IMR-90 (cell line): ENCODE data around the gene FHL2. TPM values are rescaled to one million over a fixed set of nuclear protein-coding genes. Genes with fewer than 3 reads are reported as not detected.
A peak's percentile ranks its signal among the peaks of the same experiment; 100 is the strongest.

Experiments used
- ATAC-seq: fragments of 200-7000 bp; cut with Tn5 transposase; 2 replicates; pipeline ENCODE4 v1.9.1; 2020; ENCODE audit warnings: low read depth, mild to moderate bottlenecking, moderate library complexity
- BruUV-seq: library from RNA; stranded (reverse); fragments of 400-500 nt; replicated peaks from 2 replicates; lab custom pipeline; 2021; lab: Mats Ljungman, UMichigan
- CTCF ChIA-PET: fragments of 300-600 bp; formaldehyde crosslinking; extraction: SDS; loops from one replicate; lab custom pipeline; 2021; ENCODE audit warnings: antibody characterized with exemption; lab: Yijun Ruan, JAX
- POLR2A ChIA-PET: fragments of 300-600 bp; sonication (Branson Sonifier 250); formaldehyde crosslinking; loops from one replicate; lab custom pipeline; 2022; ENCODE audit warnings: antibody characterized with exemption; ENCODE audit not compliant: unreplicated experiment; lab: Charles Lee
- DNase-seq: peaks from one replicate; pipeline ENCODE4 v3.0.0; 2013
- H2AFZ ChIP-seq: replicated peaks from 2 replicates; pipeline ENCODE3; 2013; ENCODE audit warnings: low read length, mild to moderate bottlenecking; ENCODE audit not compliant: poor library complexity
- H2AK5ac ChIP-seq: 2 replicates; pipeline ENCODE4 v1.6.1; 2013; ENCODE audit warnings: low read depth, low read length, inconsistent platforms
- H2AK9ac ChIP-seq: replicated peaks from 2 replicates; pipeline ENCODE3; 2013; ENCODE audit warnings: mild to moderate bottlenecking, low read depth, low read length, moderate library complexity; ENCODE audit not compliant: poor library complexity
- H2BK120ac ChIP-seq: 2 replicates; pipeline ENCODE4 v1.6.1; 2013; ENCODE audit warnings: low read depth, low read length, inconsistent platforms
- H2BK15ac ChIP-seq: 3 replicates; pipeline ENCODE4 v1.6.1; 2013; ENCODE audit warnings: low read depth, low read length, inconsistent platforms
- H2BK20ac ChIP-seq: 2 replicates; pipeline ENCODE4 v1.6.1; 2013; ENCODE audit warnings: low read depth, mild to moderate bottlenecking, inconsistent platforms, low read length, moderate library complexity
- H2BK5ac ChIP-seq: 2 replicates; pipeline ENCODE4 v1.6.1; 2013; ENCODE audit warnings: mild to moderate bottlenecking, low read depth, low read length, inconsistent platforms; ENCODE audit not compliant: poor library complexity, severe bottlenecking
- H3K14ac ChIP-seq: replicated peaks from 2 replicates; pipeline ENCODE4 v1.6.1; 2013; ENCODE audit warnings: low read depth, low read length, inconsistent platforms
- H3K18ac ChIP-seq: 2 replicates; pipeline ENCODE4 v1.6.1; 2013; ENCODE audit warnings: low read depth, low read length, control low read depth
- H3K23ac ChIP-seq: 2 replicates; pipeline ENCODE4 v1.6.1; 2013; ENCODE audit warnings: low read depth, low read length, inconsistent platforms
- H3K27ac ChIP-seq: 2 replicates; pipeline ENCODE4 v1.5.1; 2013; ENCODE audit warnings: mild to moderate bottlenecking, control low read depth, low read length; ENCODE audit not compliant: insufficient read depth
- H3K27me3 ChIP-seq: 2 replicates; pipeline ENCODE4 v1.6.1; 2013; ENCODE audit warnings: low read length; ENCODE audit not compliant: control insufficient read depth, insufficient read depth
- H3K36me3 ChIP-seq: 2 replicates; pipeline ENCODE4 v1.6.1; 2013; ENCODE audit warnings: low read length, mixed read lengths; ENCODE audit not compliant: control insufficient read depth, insufficient read depth
- H3K4ac ChIP-seq: 2 replicates; pipeline ENCODE4 v1.6.1; 2013; ENCODE audit warnings: low read depth, low read length, inconsistent platforms
- H3K4me1 ChIP-seq: 2 replicates; pipeline ENCODE4 v1.6.1; 2013; ENCODE audit warnings: low read length, mixed read lengths; ENCODE audit not compliant: control insufficient read depth, insufficient read depth
- H3K4me2 ChIP-seq: 2 replicates; pipeline ENCODE4 v1.6.1; 2013; ENCODE audit warnings: low read depth, mild to moderate bottlenecking, control low read depth, low read length, moderate library complexity
- H3K4me3 ChIP-seq: 2 replicates; pipeline ENCODE4 v1.5.1; 2013; ENCODE audit warnings: low read depth, mild to moderate bottlenecking, control low read depth, low read length, moderate library complexity; ENCODE audit not compliant: insufficient read depth
- H3K56ac ChIP-seq: 2 replicates; pipeline ENCODE4 v1.6.1; 2013; ENCODE audit warnings: low read length, inconsistent platforms; ENCODE audit not compliant: insufficient read depth; ENCODE audit errors: extremely low read depth
- H3K79me1 ChIP-seq, 2 experiments: 2 replicates each; pipeline ENCODE4 v1.6.1; 2013; ENCODE audit warnings: low read length in 2 of 2, inconsistent platforms in 1 of 2, low read depth in 1 of 2
- H3K9ac ChIP-seq: 2 replicates; pipeline ENCODE4 v1.6.1; 2013; ENCODE audit warnings: low read depth, low read length, control low read depth
- H3K9me1 ChIP-seq: 2 replicates; pipeline ENCODE4 v1.6.1; 2013; ENCODE audit warnings: low read length, inconsistent platforms; ENCODE audit not compliant: insufficient read depth
- H3K9me3 ChIP-seq: 2 replicates; pipeline ENCODE4 v1.6.1; 2013; ENCODE audit warnings: low read length; ENCODE audit not compliant: control insufficient read depth, insufficient read depth
- H4K20me1 ChIP-seq: 2 replicates; pipeline ENCODE4 v1.6.1; 2013; ENCODE audit warnings: low read length, inconsistent platforms; ENCODE audit not compliant: insufficient read depth
- H4K5ac ChIP-seq: 2 replicates; pipeline ENCODE4 v1.6.1; 2013; ENCODE audit warnings: mild to moderate bottlenecking, low read depth, low read length, control low read depth
- H4K8ac ChIP-seq, 2 experiments: 2 replicates each; pipeline ENCODE4 v1.6.1; 2013; ENCODE audit warnings: low read depth in 2 of 2, low read length in 2 of 2, control low read depth in 1 of 2, inconsistent platforms in 1 of 2
- H4K91ac ChIP-seq: 2 replicates; pipeline ENCODE4 v1.6.1; 2013; ENCODE audit warnings: low read depth, low read length, inconsistent platforms; ENCODE audit not compliant: insufficient read depth
- CEBPB ChIP-seq: IDR thresholded peaks from 2 replicates; pipeline ENCODE4 v1.6.1; 2012; ENCODE audit warnings: low read depth, low read length, improper control_type of control experiment
- CHD1 ChIP-seq: IDR thresholded peaks from 2 replicates; pipeline ENCODE4 v1.6.1; 2012; ENCODE audit warnings: low read depth, low read length, improper control_type of control experiment
- POLR2A ChIP-seq: IDR thresholded peaks from 2 replicates; pipeline ENCODE4 v1.6.1; 2012; ENCODE audit warnings: mild to moderate bottlenecking, low read depth, low read length
- RAD21 ChIP-seq: IDR thresholded peaks from 2 replicates; pipeline ENCODE4 v1.6.1; 2012; ENCODE audit warnings: low read length, improper control_type of control experiment
- RCOR1 ChIP-seq: IDR thresholded peaks from 2 replicates; pipeline ENCODE4 v1.6.1; 2012; ENCODE audit warnings: mild to moderate bottlenecking, low read length, improper control_type of control experiment; ENCODE audit not compliant: insufficient replicate concordance
- WGBS, 2 experiments: methylation state at CpG; one replicate each; pipeline versions ENCODE4 v1.1.5 to v1.1.7; 2013; ENCODE audit warnings: missing lambda C conversion rate in 2 of 2; ENCODE audit not compliant: insufficient read length in 1 of 2; ENCODE audit errors: extremely low coverage in 2 of 2; 5-methylcytosine and 5-hydroxymethylcytosine counted together
- dilution Hi-C: fragments of 300-500 bp; cut with HindIII; formaldehyde crosslinking; loops from one replicate; pipeline ENCODE4 v1.14.3; 2018; ENCODE audit warnings: low sequenced_read_pairs; ENCODE audit not compliant: unreplicated experiment
- in situ Hi-C: fragments of 300-500 bp; cut with MboI; formaldehyde crosslinking; loops from 3 replicates; pipeline ENCODE4 v1.14.3; 2019; ENCODE audit warnings: low sequenced_read_pairs, inconsistent platforms, mixed read lengths
- intact Hi-C: fragments of 100-400 bp; cut with micrococcal nuclease; formaldehyde crosslinking; loops from 2 replicates; pipeline ENCODE4 v1.10.0; 2022
- polyA plus RNA-seq, 3 experiments: library from polyadenylated mRNA; depleted of rRNA; stranded (reverse); fragments of >200 nt; gene quantifications; 2 replicates each; pipeline ENCODE4 v1.2.3, GENCODE V29; 2012; ENCODE audit warnings: low replicate concordance in 1 of 3
- total RNA-seq: library from RNA; depleted of rRNA; stranded (reverse); fragments of >200 nt; gene quantifications from 2 replicates; pipeline ENCODE4 v1.2.3, GENCODE V29; 2012

Gene FHL2
- total and polyA plus RNA-seq, 2 of the 4 experiments (the other 2 are of a cell fraction), result 464 to 550 TPM

- TF ChIP-seq CEBPB, result no peak
- TF ChIP-seq POLR2A, result no peak
- TF ChIP-seq RCOR1, result no peak
- no peak for TF ChIP-seq RAD21
- no peak for TF ChIP-seq CHD1
- H3K14ac ChIP-seq, result peak overlapping the region; percentile 73
- no peak overlapping the region for H3K4me3 ChIP-seq
- no peaks in the 10 kb centered on the region for H3K27me3 ChIP-seq
- H3K9me1 ChIP-seq, result peaks cover 49% of the 10 kb centered on the region
- peak overlapping the region; percentile 84 for H2BK120ac ChIP-seq
- intact Hi-C loops (no loop called here), in situ Hi-C loops (no loop called here), dilution Hi-C loops (no loop called here)
- H2AK5ac ChIP-seq, result peak overlapping the region; percentile 57
- CTCF ChIA-PET, result no interaction called here
- H2AK9ac ChIP-seq, result peak overlapping the region; percentile 33
- ATAC-seq, result peak; percentile 2; the same call in 1 of the 2 replicates
- no TSS peak for BruUV-seq
- peak overlapping the region; percentile 95 for H4K5ac ChIP-seq
- 67% methylated on average over 3 of the region's 9 CpGs; no CpG with 5 or more reads in 1 of the 2 experiments for WGBS, 2 experiments
- peak overlapping the region; percentile 87 for H3K27ac ChIP-seq
- peak overlapping the region; percentile 31 for H3K9ac ChIP-seq
- H4K91ac ChIP-seq, result peak overlapping the region; percentile 94
- POLR2A ChIA-PET, result interaction anchor here (0.5 kb wide), 1 partner anchor 140 kb away, joined by 6 read pairs; no protein-coding TSS in a partner anchor
- peak overlapping the region; percentile 95 for H3K4ac ChIP-seq
- no peaks in the 10 kb centered on the region for H3K9me3 ChIP-seq
- peaks cover 80% of the 10 kb centered on the region for H3K36me3 ChIP-seq
- H2BK20ac ChIP-seq, result peak overlapping the region; percentile 71
- H3K18ac ChIP-seq, result peak overlapping the region; percentile 92
- H3K79me1 ChIP-seq, result peaks cover 22 to 90% of the 10 kb centered on the region in 2 experiments
- H4K8ac ChIP-seq, result peak overlapping the region; percentile 68 to 73
- no peak overlapping the region for H2AFZ ChIP-seq
- H3K56ac ChIP-seq, result 0 out of 2 replicates have a peak overlapping the region, but pooled peaks have one; percentile 48
- peak; percentile 55 for DNase-seq
- H2BK15ac ChIP-seq, result peak overlapping the region; percentile 42; the same call in 2 of the 3 replicates
- H4K20me1 ChIP-seq, result peaks cover 47% of the 10 kb centered on the region
- H3K4me1 ChIP-seq, result peaks cover 52% of the 10 kb centered on the region
- peak overlapping the region; percentile 72 for H3K23ac ChIP-seq
- H3K4me2 ChIP-seq, result peak overlapping the region; percentile 30; the same call in 1 of the 2 replicates
- H2BK5ac ChIP-seq, result peak overlapping the region; percentile 97
Measured at GRCh38 chr2:105380432-105381100, 18.3 kb downstream of the FHL2 start.
